IMR-90 (cell line): Measurements from ENCODE around the gene TEDC1. TPM values are rescaled to one million over a fixed set of nuclear protein-coding genes. Genes with fewer than 3 reads are reported as not detected.

Experiments
- ATAC-seq: fragments of 200-7000 bp; cut with Tn5 transposase; 2 replicates; pipeline ENCODE4 v1.9.1; 2020; ENCODE audit warnings: low read depth, mild to moderate bottlenecking, moderate library complexity
- BruUV-seq: library from RNA; stranded (reverse); fragments of 400-500 nt; replicated peaks from 2 replicates; lab custom pipeline; 2021; lab: Mats Ljungman, UMichigan
- CTCF ChIA-PET: fragments of 300-600 bp; formaldehyde crosslinking; extraction: SDS; loops from one replicate; lab custom pipeline; 2021; ENCODE audit warnings: antibody characterized with exemption; lab: Yijun Ruan, JAX
- POLR2A ChIA-PET: fragments of 300-600 bp; sonication (Branson Sonifier 250); formaldehyde crosslinking; loops from one replicate; lab custom pipeline; 2022; ENCODE audit warnings: antibody characterized with exemption; ENCODE audit not compliant: unreplicated experiment; lab: Charles Lee
- DNase-seq: peaks from one replicate; pipeline ENCODE4 v3.0.0; 2013
- H2AFZ ChIP-seq: replicated peaks from 2 replicates; pipeline ENCODE3; 2013; ENCODE audit warnings: low read length, mild to moderate bottlenecking; ENCODE audit not compliant: poor library complexity
- H2AK5ac ChIP-seq: 2 replicates; pipeline ENCODE4 v1.6.1; 2013; ENCODE audit warnings: low read depth, low read length, inconsistent platforms
- H2AK9ac ChIP-seq: replicated peaks from 2 replicates; pipeline ENCODE3; 2013; ENCODE audit warnings: mild to moderate bottlenecking, low read depth, low read length, moderate library complexity; ENCODE audit not compliant: poor library complexity
- H2BK120ac ChIP-seq: 2 replicates; pipeline ENCODE4 v1.6.1; 2013; ENCODE audit warnings: low read depth, low read length, inconsistent platforms
- H2BK15ac ChIP-seq: 3 replicates; pipeline ENCODE4 v1.6.1; 2013; ENCODE audit warnings: low read depth, low read length, inconsistent platforms
- H2BK20ac ChIP-seq: 2 replicates; pipeline ENCODE4 v1.6.1; 2013; ENCODE audit warnings: low read depth, mild to moderate bottlenecking, inconsistent platforms, low read length, moderate library complexity
- H2BK5ac ChIP-seq: 2 replicates; pipeline ENCODE4 v1.6.1; 2013; ENCODE audit warnings: mild to moderate bottlenecking, low read depth, low read length, inconsistent platforms; ENCODE audit not compliant: poor library complexity, severe bottlenecking
- H3K14ac ChIP-seq: replicated peaks from 2 replicates; pipeline ENCODE4 v1.6.1; 2013; ENCODE audit warnings: low read depth, low read length, inconsistent platforms
- H3K18ac ChIP-seq: 2 replicates; pipeline ENCODE4 v1.6.1; 2013; ENCODE audit warnings: low read depth, low read length, control low read depth
- H3K23ac ChIP-seq: 2 replicates; pipeline ENCODE4 v1.6.1; 2013; ENCODE audit warnings: low read depth, low read length, inconsistent platforms
- H3K27ac ChIP-seq: 2 replicates; pipeline ENCODE4 v1.5.1; 2013; ENCODE audit warnings: mild to moderate bottlenecking, control low read depth, low read length; ENCODE audit not compliant: insufficient read depth
- H3K27me3 ChIP-seq: 2 replicates; pipeline ENCODE4 v1.6.1; 2013; ENCODE audit warnings: low read length; ENCODE audit not compliant: control insufficient read depth, insufficient read depth
- H3K36me3 ChIP-seq: 2 replicates; pipeline ENCODE4 v1.6.1; 2013; ENCODE audit warnings: low read length, mixed read lengths; ENCODE audit not compliant: control insufficient read depth, insufficient read depth
- H3K4ac ChIP-seq: 2 replicates; pipeline ENCODE4 v1.6.1; 2013; ENCODE audit warnings: low read depth, low read length, inconsistent platforms
- H3K4me1 ChIP-seq: 2 replicates; pipeline ENCODE4 v1.6.1; 2013; ENCODE audit warnings: low read length, mixed read lengths; ENCODE audit not compliant: control insufficient read depth, insufficient read depth
- H3K4me2 ChIP-seq: 2 replicates; pipeline ENCODE4 v1.6.1; 2013; ENCODE audit warnings: low read depth, mild to moderate bottlenecking, control low read depth, low read length, moderate library complexity
- H3K4me3 ChIP-seq: 2 replicates; pipeline ENCODE4 v1.5.1; 2013; ENCODE audit warnings: low read depth, mild to moderate bottlenecking, control low read depth, low read length, moderate library complexity; ENCODE audit not compliant: insufficient read depth
- H3K56ac ChIP-seq: 2 replicates; pipeline ENCODE4 v1.6.1; 2013; ENCODE audit warnings: low read length, inconsistent platforms; ENCODE audit not compliant: insufficient read depth; ENCODE audit errors: extremely low read depth
- H3K79me1 ChIP-seq, 2 experiments: 2 replicates each; pipeline ENCODE4 v1.6.1; 2013; ENCODE audit warnings: low read length in 2 of 2, inconsistent platforms in 1 of 2, low read depth in 1 of 2
- H3K9ac ChIP-seq: 2 replicates; pipeline ENCODE4 v1.6.1; 2013; ENCODE audit warnings: low read depth, low read length, control low read depth
- H3K9me1 ChIP-seq: 2 replicates; pipeline ENCODE4 v1.6.1; 2013; ENCODE audit warnings: low read length, inconsistent platforms; ENCODE audit not compliant: insufficient read depth
- H3K9me3 ChIP-seq: 2 replicates; pipeline ENCODE4 v1.6.1; 2013; ENCODE audit warnings: low read length; ENCODE audit not compliant: control insufficient read depth, insufficient read depth
- H4K20me1 ChIP-seq: 2 replicates; pipeline ENCODE4 v1.6.1; 2013; ENCODE audit warnings: low read length, inconsistent platforms; ENCODE audit not compliant: insufficient read depth
- H4K5ac ChIP-seq: 2 replicates; pipeline ENCODE4 v1.6.1; 2013; ENCODE audit warnings: mild to moderate bottlenecking, low read depth, low read length, control low read depth
- H4K8ac ChIP-seq, 2 experiments: 2 replicates each; pipeline ENCODE4 v1.6.1; 2013; ENCODE audit warnings: low read depth in 2 of 2, low read length in 2 of 2, control low read depth in 1 of 2, inconsistent platforms in 1 of 2
- H4K91ac ChIP-seq: 2 replicates; pipeline ENCODE4 v1.6.1; 2013; ENCODE audit warnings: low read depth, low read length, inconsistent platforms; ENCODE audit not compliant: insufficient read depth
- CHD1 ChIP-seq: IDR thresholded peaks from 2 replicates; pipeline ENCODE4 v1.6.1; 2012; ENCODE audit warnings: low read depth, low read length, improper control_type of control experiment
- RCOR1 ChIP-seq: IDR thresholded peaks from 2 replicates; pipeline ENCODE4 v1.6.1; 2012; ENCODE audit warnings: mild to moderate bottlenecking, low read length, improper control_type of control experiment; ENCODE audit not compliant: insufficient replicate concordance
- WGBS, 2 experiments: methylation state at CpG; one replicate each; pipeline versions ENCODE4 v1.1.5 to v1.1.7; 2013; ENCODE audit warnings: missing lambda C conversion rate in 2 of 2; ENCODE audit not compliant: insufficient read length in 1 of 2; ENCODE audit errors: extremely low coverage in 2 of 2; 5-methylcytosine and 5-hydroxymethylcytosine counted together
- dilution Hi-C: fragments of 300-500 bp; cut with HindIII; formaldehyde crosslinking; loops from one replicate; pipeline ENCODE4 v1.14.3; 2018; ENCODE audit warnings: low sequenced_read_pairs; ENCODE audit not compliant: unreplicated experiment
- in situ Hi-C: fragments of 300-500 bp; cut with MboI; formaldehyde crosslinking; loops from 3 replicates; pipeline ENCODE4 v1.14.3; 2019; ENCODE audit warnings: low sequenced_read_pairs, inconsistent platforms, mixed read lengths
- intact Hi-C: fragments of 100-400 bp; cut with micrococcal nuclease; formaldehyde crosslinking; loops from 2 replicates; pipeline ENCODE4 v1.10.0; 2022
- polyA plus RNA-seq, 3 experiments: library from polyadenylated mRNA; depleted of rRNA; stranded (reverse); fragments of >200 nt; gene quantifications; 2 replicates each; pipeline ENCODE4 v1.2.3, GENCODE V29; 2012; ENCODE audit warnings: low replicate concordance in 1 of 3
- total RNA-seq: library from RNA; depleted of rRNA; stranded (reverse); fragments of >200 nt; gene quantifications from 2 replicates; pipeline ENCODE4 v1.2.3, GENCODE V29; 2012

The TEDC1 gene
- total and polyA plus RNA-seq, 2 of the 4 experiments (the other 2 are of a cell fraction), result 5.7 to 6.4 TPM

DNA sequence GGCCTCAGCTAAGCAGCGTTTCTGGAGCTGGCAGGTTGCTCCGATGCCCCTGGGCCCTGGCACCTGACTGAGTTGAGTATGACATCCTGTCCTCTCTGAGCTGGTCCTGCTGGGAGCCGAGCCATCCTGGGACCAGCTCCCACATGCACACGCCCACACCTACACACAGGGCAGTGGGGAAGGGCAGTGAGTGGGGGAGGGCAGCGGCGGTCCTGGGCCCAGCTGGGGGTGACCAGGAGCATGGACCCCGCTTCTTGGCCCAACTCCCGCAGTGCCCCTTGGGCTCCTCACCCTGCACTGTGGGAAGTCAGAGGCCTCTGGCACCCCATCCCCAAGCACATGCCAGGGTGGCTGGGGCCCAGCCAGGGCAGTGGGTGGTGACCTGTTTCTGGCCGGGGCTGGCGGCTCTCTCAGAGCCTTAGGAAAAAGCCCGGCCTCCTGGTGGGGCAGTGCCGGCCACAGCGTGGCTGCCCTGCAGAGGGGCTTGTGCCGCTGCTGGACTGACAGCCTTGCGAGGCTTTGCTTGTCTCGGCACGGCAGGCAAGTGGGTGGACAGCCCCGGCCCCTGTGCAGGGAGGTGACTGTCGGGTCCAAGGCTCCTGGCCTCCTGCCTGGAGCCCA, 22.3 kb upstream of the TEDC1 start:
- no peaks in the 10 kb centered on the region for H3K9me3 ChIP-seq
- no peak overlapping the region for H4K5ac ChIP-seq
- H4K8ac ChIP-seq, result no peak overlapping the region
- CTCF ChIA-PET, result no interaction called here
- peaks cover 43% of the 10 kb centered on the region for H3K36me3 ChIP-seq
- no peak overlapping the region for H3K23ac ChIP-seq
- H3K27ac ChIP-seq, result no peak overlapping the region
- no peaks in the 10 kb centered on the region; a peak in 1 of 4 replicates for H3K79me1 ChIP-seq
- no peak overlapping the region for H3K9ac ChIP-seq
- no peak overlapping the region for H3K4me2 ChIP-seq
- H3K4me3 ChIP-seq, result no peak overlapping the region
- H3K56ac ChIP-seq, result no peak overlapping the region
- peaks cover 13% of the 10 kb centered on the region for H4K20me1 ChIP-seq
- H2BK15ac ChIP-seq, result no peak overlapping the region
- no peaks in the 10 kb centered on the region for H3K27me3 ChIP-seq
- no peak overlapping the region for H2AFZ ChIP-seq
- DNase-seq, result no peak
- H3K4me1 ChIP-seq, result peaks cover 2% of the 10 kb centered on the region; the same call in 1 of the 2 replicates
- H3K4ac ChIP-seq, result no peak overlapping the region
- no peak overlapping the region for H2AK5ac ChIP-seq
- no TSS peak for BruUV-seq
- no peak overlapping the region for H2BK20ac ChIP-seq
- no peak for ATAC-seq
- 0 out of 2 replicates have a peak, but pooled peaks cover 3% of the 10 kb centered on the region for H3K9me1 ChIP-seq
- 81% methylated on average over 9 of the region's 19 CpGs; no CpG with 5 or more reads in 1 of the 2 experiments for WGBS, 2 experiments
- intact Hi-C loops (no loop called here), dilution Hi-C loops (no loop called here), in situ Hi-C loops (no loop called here)
- peak overlapping the region; percentile 42 for H2AK9ac ChIP-seq
- H2BK5ac ChIP-seq, result no peak overlapping the region
- no peak overlapping the region for H2BK120ac ChIP-seq
- POLR2A ChIA-PET, result no interaction called here
- no peak for TF ChIP-seq CHD1
- no peak for TF ChIP-seq RCOR1
- no peak overlapping the region for H3K18ac ChIP-seq
- no peak overlapping the region for H3K14ac ChIP-seq
- H4K91ac ChIP-seq, result no peak overlapping the region
